A549 (cell line): ENCODE measurements around the gene CACNG5. TPM values are rescaled to one million over a fixed set of nuclear protein-coding genes. Genes with fewer than 3 reads are reported as not detected.

Experiments used
- ATAC-seq, 2 experiments: fragments of 200-7000 bp in 1 of 2; fragments of >200 bp in 1 of 2; cut with Nextera tagmentation in 1 of 2; cut with Tn5 transposase in 1 of 2; 3 replicates each; pipeline versions ENCODE4 v1.8.0 to v1.9.1; 2018 to 2020; ENCODE audit warnings: mild to moderate bottlenecking in 1 of 2, moderate library complexity in 1 of 2
- CTCF ChIA-PET: fragments of 300-600 bp; sonication (Branson Sonifier 250); formaldehyde crosslinking; extraction: SDS; loops from one replicate; lab custom pipeline; 2021; ENCODE audit warnings: antibody characterized with exemption, inconsistent platforms; lab: Yijun Ruan, JAX
- POLR2A ChIA-PET: fragments of 350-600 bp; formaldehyde crosslinking; extraction: SDS; loops from one replicate; lab custom pipeline; 2021; ENCODE audit warnings: antibody characterized with exemption, inconsistent platforms; lab: Yijun Ruan, JAX
- DNase-seq, 2 experiments: peaks; one replicate each; pipeline versions ENCODE4 v3.0.0 to v3.0.0-alpha.2; 2011 to 2016; ENCODE audit warnings: low read depth in 1 of 2, low spot score in 1 of 2
- FAIRE-seq: peaks from 2 replicates; lab custom pipeline; 2011; peaks lifted over from hg19 to GRCh38; lab: Jason Lieb, UNC
- H3K27ac ChIP-seq, 2 experiments: fragments of >200 bp; sonication (Bioruptor Twin); formaldehyde crosslinking; 3 replicates each; pipeline ENCODE4 v1.5.1; 2016 to 2017
- H3K4me1 ChIP-seq: fragments of >200 bp; sonication (Bioruptor Twin); formaldehyde crosslinking; 3 replicates; pipeline ENCODE4 v1.6.1; 2016
- H3K4me2 ChIP-seq: fragments of >200 bp; sonication (Bioruptor Twin); formaldehyde crosslinking; 3 replicates; pipeline ENCODE4 v1.6.1; 2016
- H3K4me3 ChIP-seq: fragments of >200 bp; sonication (Bioruptor Twin); formaldehyde crosslinking; 3 replicates; pipeline ENCODE4 v1.5.1; 2016
- H3K9me3 ChIP-seq: fragments of >200 bp; sonication (Bioruptor Twin); formaldehyde crosslinking; 3 replicates; pipeline ENCODE4 v1.6.1; 2016
- CBX2 ChIP-seq: fragments of 200-600 bp; sonication (generic); IDR thresholded peaks from 2 replicates; pipeline ENCODE4 v1.6.1; 2016; ENCODE audit warnings: low read depth, mild to moderate bottlenecking, borderline replicate concordance
- CHD4 ChIP-seq: fragments of 200-600 bp; sonication (generic); IDR thresholded peaks from 2 replicates; pipeline ENCODE4 v1.6.1; 2016; ENCODE audit warnings: antibody characterized with exemption, mild to moderate bottlenecking, borderline replicate concordance
- CTCF ChIP-seq: fragments of >200 bp; sonication (Bioruptor Twin); formaldehyde crosslinking; IDR thresholded peaks from 3 replicates; pipeline ENCODE4 v1.5.1; 2016
- EHF ChIP-seq: fragments of 250-450 bp; sonication (Bioruptor Pico); IDR thresholded peaks from 2 replicates; pipeline ENCODE4 v1.5.0; 2020; ENCODE audit warnings: mild to moderate bottlenecking
- EP300 ChIP-seq, 2 experiments: fragments of >200 bp; sonication (Bioruptor Twin); formaldehyde crosslinking; IDR thresholded peaks; 2 replicates in 1 of 2; 3 replicates in 1 of 2; pipeline ENCODE4 v1.6.1; 2016 to 2017
- HDAC2 ChIP-seq: fragments of 200-600 bp; sonication (generic); IDR thresholded peaks from 2 replicates; pipeline ENCODE4 v1.6.1; 2016
- HES2 ChIP-seq: fragments of >200 bp; sonication (Bioruptor Twin); formaldehyde crosslinking; IDR thresholded peaks from 2 replicates; pipeline ENCODE4 v1.6.1; 2016
- HEYL ChIP-seq: fragments of 250-450 bp; sonication (Bioruptor Pico); IDR thresholded peaks from 2 replicates; pipeline ENCODE4 v1.8.0; 2021; ENCODE audit warnings: mild to moderate bottlenecking, moderate library complexity
- HOXA7 ChIP-seq: fragments of 250-450 bp; sonication (Bioruptor Pico); IDR thresholded peaks from 2 replicates; pipeline ENCODE4 v1.5.0; 2020; ENCODE audit warnings: mild to moderate bottlenecking, moderate library complexity
- HOXB5 ChIP-seq: fragments of 250-450 bp; sonication (Bioruptor Pico); IDR thresholded peaks from 2 replicates; pipeline ENCODE4 v1.5.0; 2020; ENCODE audit warnings: mild to moderate bottlenecking, moderate library complexity
- JUN ChIP-seq, 2 experiments: fragments of >200 bp; sonication (Bioruptor Twin); formaldehyde crosslinking; IDR thresholded peaks; 2 replicates in 1 of 2; 3 replicates in 1 of 2; pipeline ENCODE4 v1.6.1; 2016 to 2017
- NPAS2 ChIP-seq: fragments of 250-450 bp; sonication (Bioruptor Pico); IDR thresholded peaks from 2 replicates; pipeline ENCODE4 v1.8.0; 2022; ENCODE audit warnings: mild to moderate bottlenecking, moderate library complexity, borderline replicate concordance
- RAD21 ChIP-seq, 2 experiments: fragments of >200 bp in 1 of 2; sonication (Bioruptor Twin) in 1 of 2; formaldehyde crosslinking in 1 of 2; IDR thresholded peaks in 1 of 2; conservative IDR thresholded peaks in 1 of 2; 2 replicates in 1 of 2; 3 replicates in 1 of 2; pipeline ENCODE4 v1.6.1; 2012 to 2018; ENCODE audit warnings: inconsistent platforms in 1 of 2
- RNF2 ChIP-seq: fragments of 200-600 bp; sonication (generic); IDR thresholded peaks from 2 replicates; pipeline ENCODE4 v1.6.1; 2016; ENCODE audit warnings: low read depth, mild to moderate bottlenecking, antibody characterized with exemption, moderate library complexity, borderline replicate concordance
- TFCP2L1 ChIP-seq: fragments of 250-450 bp; sonication (Bioruptor Pico); IDR thresholded peaks from 2 replicates; pipeline ENCODE4 v1.5.0; 2021; ENCODE audit warnings: mild to moderate bottlenecking
- TP53 ChIP-seq: fragments of 250-450 bp; sonication (Bioruptor Pico); IDR thresholded peaks from 2 replicates; pipeline ENCODE4 v1.5.0; 2021; ENCODE audit warnings: mild to moderate bottlenecking, moderate library complexity
- ZFP36 ChIP-seq: fragments of 450-650 bp; IDR thresholded peaks from 2 replicates; pipeline ENCODE4 v1.6.1; 2014; ENCODE audit warnings: borderline replicate concordance; ENCODE audit not compliant: partially characterized antibody
- ZNF302 ChIP-seq: fragments of 250-450 bp; sonication (Bioruptor Pico); IDR thresholded peaks from 2 replicates; pipeline ENCODE4 v1.9.0; 2021; ENCODE audit warnings: inconsistent platforms, mild to moderate bottlenecking, moderate library complexity
- WGBS: methylation state at CpG from one replicate; pipeline ENCODE4 v1.1.6; 2017; ENCODE audit errors: missing lambda C conversion rate; 5-methylcytosine and 5-hydroxymethylcytosine counted together
- polyA plus RNA-seq, 4 experiments: library from polyadenylated mRNA; depleted of rRNA in 3 of 4; stranded (reverse); fragments of >200 nt; fragmentation: RNase III in 1 of 4; extraction: RNeasy Plus Mini Kit Qiagen cat#74134 plus additional on column Dnase treatment in 1 of 4; gene quantifications; 2 replicates in 3 of 4; 3 replicates in 1 of 4; pipeline ENCODE4 v1.2.3, GENCODE V29; 2011 to 2017
- TF ChIP-seq, protein P1 (sequence below): IDR thresholded peaks from 2 replicates; pipeline ENCODE4 v1.6.1; 2012
- TF ChIP-seq, protein P2 (sequence below): fragments of 200-600 bp; sonication (generic); IDR thresholded peaks from 2 replicates; pipeline ENCODE4 v1.6.1; 2016; ENCODE audit warnings: antibody characterized with exemption, mild to moderate bottlenecking, moderate library complexity
- TF ChIP-seq, protein P3 (sequence below): IDR thresholded peaks from 2 replicates; pipeline ENCODE4 v1.6.1; 2012; ENCODE audit warnings: low read depth, borderline replicate concordance
- TF ChIP-seq, protein P4 (sequence below): fragments of 250-450 bp; sonication (Bioruptor Pico); IDR thresholded peaks from 2 replicates; pipeline ENCODE4 v1.5.0; 2021; ENCODE audit warnings: mild to moderate bottlenecking, moderate library complexity, borderline replicate concordance

Gene CACNG5
- polyA plus RNA-seq, 2 of the 4 experiments (the other 2 are of a cell fraction), result 0.09 TPM; not detected in 1

DNA sequence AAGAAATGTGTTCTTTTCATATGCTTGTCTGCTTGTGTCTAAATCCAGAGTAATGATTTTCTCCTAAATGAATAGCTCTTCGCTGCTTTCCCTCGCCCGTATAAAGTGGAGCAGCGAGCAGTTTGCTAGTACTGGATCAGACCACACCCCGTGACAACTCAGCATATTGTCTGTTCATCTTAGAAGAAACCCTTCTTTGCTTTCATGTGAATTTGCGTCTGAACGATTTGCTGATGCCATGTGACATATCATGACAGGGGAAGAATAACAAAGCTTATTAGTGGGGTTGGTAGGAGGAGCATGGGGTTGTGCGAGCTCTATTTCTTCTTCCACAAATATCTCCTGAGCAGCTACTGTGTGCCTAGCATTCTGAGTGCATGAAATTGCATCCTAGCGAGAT lies 85.5 kb downstream of the CACNG5 start:
- ATAC-seq, result no peak
- POLR2A ChIA-PET, result no interaction called here
- H3K9me3 ChIP-seq, result peaks cover 5% of the 10 kb centered on the region; the same call in 1 of the 3 replicates
- WGBS, result 61% methylated on average over 9 of the region's 9 CpGs
- DNase-seq, result no peak
- CTCF ChIA-PET, result interaction anchor here (0.7 to 1.4 kb wide), 4 partner anchors 13 to 735 kb away, joined by 3 read pairs; no protein-coding TSS in a partner anchor
- H3K27ac ChIP-seq, result no peak overlapping the region
- H3K4me3 ChIP-seq, result no peak overlapping the region
- TF ChIP-seq RAD21 (conservative IDR thresholded peaks at IDR 0.05 in 1 of 2, IDR thresholded peaks at IDR 0.05 in 1 of 2) (no peak), HDAC2 (no peak), ZFP36 (no peak), HEYL (CRISPR knock-in tag) (no peak), EHF (CRISPR knock-in tag) (no peak), HOXA7 (no peak), CTCF (no peak), ZNF302 (no peak), HES2 (no peak), CBX2 (no peak)
- TF ChIP-seq, protein P1, sequence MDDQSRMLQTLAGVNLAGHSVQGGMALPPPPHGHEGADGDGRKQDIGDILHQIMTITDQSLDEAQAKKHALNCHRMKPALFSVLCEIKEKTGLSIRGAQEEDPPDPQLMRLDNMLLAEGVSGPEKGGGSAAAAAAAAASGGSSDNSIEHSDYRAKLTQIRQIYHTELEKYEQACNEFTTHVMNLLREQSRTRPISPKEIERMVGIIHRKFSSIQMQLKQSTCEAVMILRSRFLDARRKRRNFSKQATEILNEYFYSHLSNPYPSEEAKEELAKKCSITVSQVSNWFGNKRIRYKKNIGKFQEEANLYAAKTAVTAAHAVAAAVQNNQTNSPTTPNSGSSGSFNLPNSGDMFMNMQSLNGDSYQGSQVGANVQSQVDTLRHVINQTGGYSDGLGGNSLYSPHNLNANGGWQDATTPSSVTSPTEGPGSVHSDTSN, result no peak
- TF ChIP-seq, protein P2, sequence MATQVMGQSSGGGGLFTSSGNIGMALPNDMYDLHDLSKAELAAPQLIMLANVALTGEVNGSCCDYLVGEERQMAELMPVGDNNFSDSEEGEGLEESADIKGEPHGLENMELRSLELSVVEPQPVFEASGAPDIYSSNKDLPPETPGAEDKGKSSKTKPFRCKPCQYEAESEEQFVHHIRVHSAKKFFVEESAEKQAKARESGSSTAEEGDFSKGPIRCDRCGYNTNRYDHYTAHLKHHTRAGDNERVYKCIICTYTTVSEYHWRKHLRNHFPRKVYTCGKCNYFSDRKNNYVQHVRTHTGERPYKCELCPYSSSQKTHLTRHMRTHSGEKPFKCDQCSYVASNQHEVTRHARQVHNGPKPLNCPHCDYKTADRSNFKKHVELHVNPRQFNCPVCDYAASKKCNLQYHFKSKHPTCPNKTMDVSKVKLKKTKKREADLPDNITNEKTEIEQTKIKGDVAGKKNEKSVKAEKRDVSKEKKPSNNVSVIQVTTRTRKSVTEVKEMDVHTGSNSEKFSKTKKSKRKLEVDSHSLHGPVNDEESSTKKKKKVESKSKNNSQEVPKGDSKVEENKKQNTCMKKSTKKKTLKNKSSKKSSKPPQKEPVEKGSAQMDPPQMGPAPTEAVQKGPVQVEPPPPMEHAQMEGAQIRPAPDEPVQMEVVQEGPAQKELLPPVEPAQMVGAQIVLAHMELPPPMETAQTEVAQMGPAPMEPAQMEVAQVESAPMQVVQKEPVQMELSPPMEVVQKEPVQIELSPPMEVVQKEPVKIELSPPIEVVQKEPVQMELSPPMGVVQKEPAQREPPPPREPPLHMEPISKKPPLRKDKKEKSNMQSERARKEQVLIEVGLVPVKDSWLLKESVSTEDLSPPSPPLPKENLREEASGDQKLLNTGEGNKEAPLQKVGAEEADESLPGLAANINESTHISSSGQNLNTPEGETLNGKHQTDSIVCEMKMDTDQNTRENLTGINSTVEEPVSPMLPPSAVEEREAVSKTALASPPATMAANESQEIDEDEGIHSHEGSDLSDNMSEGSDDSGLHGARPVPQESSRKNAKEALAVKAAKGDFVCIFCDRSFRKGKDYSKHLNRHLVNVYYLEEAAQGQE, result no peak
- TF ChIP-seq, protein P3, sequence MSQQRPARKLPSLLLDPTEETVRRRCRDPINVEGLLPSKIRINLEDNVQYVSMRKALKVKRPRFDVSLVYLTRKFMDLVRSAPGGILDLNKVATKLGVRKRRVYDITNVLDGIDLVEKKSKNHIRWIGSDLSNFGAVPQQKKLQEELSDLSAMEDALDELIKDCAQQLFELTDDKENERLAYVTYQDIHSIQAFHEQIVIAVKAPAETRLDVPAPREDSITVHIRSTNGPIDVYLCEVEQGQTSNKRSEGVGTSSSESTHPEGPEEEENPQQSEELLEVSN, result no peak
- TF ChIP-seq, protein P4, sequence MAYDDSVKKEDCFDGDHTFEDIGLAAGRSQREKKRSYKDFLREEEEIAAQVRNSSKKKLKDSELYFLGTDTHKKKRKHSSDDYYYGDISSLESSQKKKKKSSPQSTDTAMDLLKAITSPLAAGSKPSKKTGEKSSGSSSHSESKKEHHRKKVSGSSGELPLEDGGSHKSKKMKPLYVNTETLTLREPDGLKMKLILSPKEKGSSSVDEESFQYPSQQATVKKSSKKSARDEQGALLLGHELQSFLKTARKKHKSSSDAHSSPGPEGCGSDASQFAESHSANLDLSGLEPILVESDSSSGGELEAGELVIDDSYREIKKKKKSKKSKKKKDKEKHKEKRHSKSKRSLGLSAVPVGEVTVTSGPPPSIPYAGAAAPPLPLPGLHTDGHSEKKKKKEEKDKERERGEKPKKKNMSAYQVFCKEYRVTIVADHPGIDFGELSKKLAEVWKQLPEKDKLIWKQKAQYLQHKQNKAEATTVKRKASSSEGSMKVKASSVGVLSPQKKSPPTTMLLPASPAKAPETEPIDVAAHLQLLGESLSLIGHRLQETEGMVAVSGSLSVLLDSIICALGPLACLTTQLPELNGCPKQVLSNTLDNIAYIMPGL (CRISPR knock-in tag), result no peak
- no peak for FAIRE-seq
- H3K4me1 ChIP-seq, result no peaks in the 10 kb centered on the region
- H3K4me2 ChIP-seq, result no peak overlapping the region

GRCh38 chr17:66920950-66921349 lies 86.0 kb downstream of the CACNG5 start:
- Histone ChIP-seq H3K27ac (no peak overlapping the region), H3K9me3 (peaks cover 5% of the 10 kb centered on the region; the same call in 1 of the 3 replicates), H3K4me3 (no peak overlapping the region), H3K4me2 (no peak overlapping the region), H3K4me1 (no peaks in the 10 kb centered on the region)
- ATAC-seq (peak in 1 of 2 experiments; percentile 44; a peak in 2 of 6 replicates), DNase-seq (no peak), FAIRE-seq (no peak)
- ChIA-PET CTCF (interaction anchor here (0.9 to 1.4 kb wide), 3 partner anchors 12 to 193 kb away, joined by 3 read pairs; no protein-coding TSS in a partner anchor), POLR2A (no interaction called here)
- 41% methylated on average over 4 of the region's 4 CpGs for WGBS
- TF ChIP-seq TFCP2L1 (CRISPR knock-in tag) (no peak), JUN (IDR thresholded peaks at IDR 0.05) (no peak), HOXA7 (no peak), RNF2 (no peak), EP300 (IDR thresholded peaks at IDR 0.05) (no peak), NPAS2 (CRISPR knock-in tag) (no peak), CHD4 (no peak), HOXB5 (CRISPR knock-in tag) (no peak), TP53 (CRISPR knock-in tag) (no peak)
